Colonic mucosa (tissue), 4 donors: ENCODE results near the gene TMEM253. TPM values are rescaled to one million over a fixed set of nuclear protein-coding genes. Genes with fewer than 3 reads are reported as not detected.

Experiments
- DNase-seq: peaks from one replicate; pipeline ENCODE4 v3.0.0-alpha.2; 2020
- H3K27ac ChIP-seq: fragments of 200-600 bp; one replicate; pipeline ENCODE4 v1.8.0; 2021
- H3K27me3 ChIP-seq: fragments of 200-600 bp; one replicate; pipeline ENCODE4 v1.8.0; 2021
- H3K36me3 ChIP-seq: fragments of 200-600 bp; one replicate; pipeline ENCODE4 v1.8.0; 2021
- H3K4me1 ChIP-seq: fragments of 200-600 bp; one replicate; pipeline ENCODE4 v1.8.0; 2021; ENCODE audit warnings: mild to moderate bottlenecking
- H3K4me3 ChIP-seq: fragments of 200-600 bp; one replicate; pipeline ENCODE4 v1.8.0; 2021
- H3K9ac ChIP-seq, 2 donors: one replicate each; pipeline ENCODE4 v1.7.0; 2013; ENCODE audit warnings: control low read depth in 2 of 2, low read depth in 2 of 2, low read length in 2 of 2
- H3K9me3 ChIP-seq: fragments of 200-600 bp; one replicate; pipeline ENCODE4 v1.8.0; 2021
- intact Hi-C: fragments of 100-400 bp; cut with DNase I; formaldehyde crosslinking; loops from one replicate; pipeline ENCODE4 v1.14.1; 2022
- total RNA-seq, 2 donors: library from RNA; stranded (reverse); fragmentation: NEBNext Ultra II Directional in 1 of 2; extraction: Animal tissue kit (Norgen Biotek cat#: 25700) in 1 of 2; gene quantifications; one replicate each; pipeline ENCODE4 v1.2.1, GENCODE V29; 2021
- TF ChIP-seq, protein P1 (sequence below): fragments of 200-600 bp; IDR thresholded peaks from one replicate; pipeline ENCODE4 v1.8.0; 2022; ENCODE audit warnings: antibody characterized with exemption, mild to moderate bottlenecking
- donor health status: healthy.
- donor health status: DM: no; HTN: no; CAD: no.
- donor health status: DM: no; HTN: no; CAD: no.

TMEM253 gene
- total RNA-seq, 2 donors from 2014 or later: 28.8 to 48.3 TPM

DNA sequence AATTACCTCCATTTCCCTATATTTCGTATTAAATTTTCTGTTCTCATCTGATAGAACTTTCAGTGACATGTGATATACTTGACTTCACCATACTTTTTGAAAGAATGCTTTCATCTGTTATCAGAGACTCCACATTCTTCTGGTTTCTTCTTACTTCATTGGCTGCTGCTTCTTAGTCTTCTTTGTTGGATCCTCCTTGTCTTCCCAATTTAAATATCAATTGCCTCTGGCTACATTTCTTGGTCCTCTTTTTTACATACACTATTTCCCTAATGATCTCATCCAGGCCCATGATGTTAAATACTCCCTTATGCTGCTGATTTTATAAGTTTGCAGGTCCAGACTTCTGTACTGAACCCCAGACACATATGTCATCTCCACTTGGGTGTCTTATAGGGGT lies 33.0 kb downstream of the TMEM253 start:
- Histone ChIP-seq H3K9me3 (no peaks in the 10 kb centered on the region), H3K9ac (no peak overlapping the region), H3K36me3 (no peaks in the 10 kb centered on the region), H3K4me1 (no peaks in the 10 kb centered on the region), H3K27me3 (no peaks in the 10 kb centered on the region), H3K4me3 (no peak overlapping the region), H3K27ac (no peak overlapping the region)
- no peak for DNase-seq
- intact Hi-C loops: no loop called here
- TF ChIP-seq, protein P1, sequence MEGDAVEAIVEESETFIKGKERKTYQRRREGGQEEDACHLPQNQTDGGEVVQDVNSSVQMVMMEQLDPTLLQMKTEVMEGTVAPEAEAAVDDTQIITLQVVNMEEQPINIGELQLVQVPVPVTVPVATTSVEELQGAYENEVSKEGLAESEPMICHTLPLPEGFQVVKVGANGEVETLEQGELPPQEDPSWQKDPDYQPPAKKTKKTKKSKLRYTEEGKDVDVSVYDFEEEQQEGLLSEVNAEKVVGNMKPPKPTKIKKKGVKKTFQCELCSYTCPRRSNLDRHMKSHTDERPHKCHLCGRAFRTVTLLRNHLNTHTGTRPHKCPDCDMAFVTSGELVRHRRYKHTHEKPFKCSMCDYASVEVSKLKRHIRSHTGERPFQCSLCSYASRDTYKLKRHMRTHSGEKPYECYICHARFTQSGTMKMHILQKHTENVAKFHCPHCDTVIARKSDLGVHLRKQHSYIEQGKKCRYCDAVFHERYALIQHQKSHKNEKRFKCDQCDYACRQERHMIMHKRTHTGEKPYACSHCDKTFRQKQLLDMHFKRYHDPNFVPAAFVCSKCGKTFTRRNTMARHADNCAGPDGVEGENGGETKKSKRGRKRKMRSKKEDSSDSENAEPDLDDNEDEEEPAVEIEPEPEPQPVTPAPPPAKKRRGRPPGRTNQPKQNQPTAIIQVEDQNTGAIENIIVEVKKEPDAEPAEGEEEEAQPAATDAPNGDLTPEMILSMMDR: no peak

DNA sequence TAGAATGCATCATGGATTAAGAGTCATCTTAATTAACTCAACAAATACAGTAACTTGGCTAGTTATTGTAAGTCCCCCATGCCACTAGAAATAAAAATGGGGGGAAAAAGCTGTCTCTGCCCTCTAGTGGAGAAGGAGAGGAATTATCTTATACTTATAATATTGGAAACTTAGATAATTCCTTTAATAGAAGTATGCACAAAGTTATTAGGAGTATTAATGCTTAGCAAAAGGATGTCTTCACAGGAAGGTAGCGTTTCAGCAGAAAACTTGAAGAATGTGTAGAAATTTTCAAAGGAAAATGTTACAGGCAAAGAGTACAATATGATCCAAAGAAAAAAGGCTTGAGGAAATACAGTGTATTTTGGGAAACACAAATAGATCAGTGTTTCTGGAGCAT lies 35.2 kb downstream of the TMEM253 start:
- H3K4me1 ChIP-seq: no peaks in the 10 kb centered on the region
- H3K36me3 ChIP-seq: no peaks in the 10 kb centered on the region
- H3K27me3 ChIP-seq: no peaks in the 10 kb centered on the region
- no peak overlapping the region for H3K4me3 ChIP-seq
- TF ChIP-seq, protein P1: peak; percentile 55
- intact Hi-C loops: no loop called here
- no peaks in the 10 kb centered on the region for H3K9me3 ChIP-seq
- no peak overlapping the region for H3K27ac ChIP-seq
- no peak for DNase-seq
- H3K9ac ChIP-seq: no peak overlapping the region

DNA sequence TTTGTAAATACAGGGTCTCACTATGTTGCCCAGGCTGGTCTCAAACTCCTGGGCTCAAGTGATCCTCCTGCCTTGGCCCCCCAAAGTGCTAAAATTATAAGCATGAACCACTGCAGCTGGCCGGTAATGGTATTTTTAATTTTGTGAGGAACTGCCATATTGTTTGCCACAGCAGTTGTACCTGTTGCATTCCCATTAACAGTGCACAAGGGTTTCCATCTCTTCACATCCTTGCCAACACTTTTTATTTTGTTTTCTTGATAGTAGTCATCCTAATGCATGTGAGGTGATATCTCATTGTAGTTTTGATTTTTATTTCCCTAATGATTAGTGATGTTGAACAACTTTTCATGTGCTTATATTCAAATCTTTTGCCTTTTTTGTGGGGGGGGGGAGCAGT lies 41.5 kb downstream of the TMEM253 start:
- H3K27me3 ChIP-seq: no peaks in the 10 kb centered on the region

DNA sequence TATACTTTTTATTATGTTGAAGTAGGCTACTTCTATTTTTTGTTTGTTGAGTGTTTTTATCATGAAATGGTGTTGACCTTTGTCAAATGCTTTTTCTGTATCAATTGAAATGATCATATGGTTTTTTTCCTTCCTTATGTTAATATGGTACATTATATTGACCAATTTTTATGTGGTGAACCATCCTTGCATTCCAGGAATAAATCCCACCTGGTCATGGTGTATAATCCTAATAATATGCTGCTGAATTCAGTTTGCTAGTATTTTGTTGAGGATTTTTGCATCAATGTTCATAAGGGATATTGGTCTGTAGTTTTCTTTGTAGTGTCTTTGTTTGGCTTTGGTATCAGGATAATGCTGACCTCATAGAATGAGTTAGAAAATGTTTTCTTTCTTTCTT lies 44.6 kb downstream of the TMEM253 start:
- intact Hi-C loops: no loop called here
- Histone ChIP-seq H3K36me3 (no peaks in the 10 kb centered on the region), H3K4me1 (no peaks in the 10 kb centered on the region), H3K4me3 (no peak overlapping the region), H3K9ac (no peak overlapping the region), H3K9me3 (no peaks in the 10 kb centered on the region), H3K27ac (no peak overlapping the region), H3K27me3 (no peaks in the 10 kb centered on the region)
- TF ChIP-seq, protein P1: no peak
- no peak for DNase-seq

More for the DNA sequence above, 41.5 kb downstream of the TMEM253 start:
- H3K4me1 ChIP-seq: no peaks in the 10 kb centered on the region
- no peak overlapping the region for H3K9ac ChIP-seq
- no peaks in the 10 kb centered on the region for H3K9me3 ChIP-seq
- TF ChIP-seq, protein P1: no peak
- intact Hi-C loops: no loop called here
- H3K36me3 ChIP-seq: no peaks in the 10 kb centered on the region
- DNase-seq: no peak
- no peak overlapping the region for H3K27ac ChIP-seq
- H3K4me3 ChIP-seq: no peak overlapping the region

DNA sequence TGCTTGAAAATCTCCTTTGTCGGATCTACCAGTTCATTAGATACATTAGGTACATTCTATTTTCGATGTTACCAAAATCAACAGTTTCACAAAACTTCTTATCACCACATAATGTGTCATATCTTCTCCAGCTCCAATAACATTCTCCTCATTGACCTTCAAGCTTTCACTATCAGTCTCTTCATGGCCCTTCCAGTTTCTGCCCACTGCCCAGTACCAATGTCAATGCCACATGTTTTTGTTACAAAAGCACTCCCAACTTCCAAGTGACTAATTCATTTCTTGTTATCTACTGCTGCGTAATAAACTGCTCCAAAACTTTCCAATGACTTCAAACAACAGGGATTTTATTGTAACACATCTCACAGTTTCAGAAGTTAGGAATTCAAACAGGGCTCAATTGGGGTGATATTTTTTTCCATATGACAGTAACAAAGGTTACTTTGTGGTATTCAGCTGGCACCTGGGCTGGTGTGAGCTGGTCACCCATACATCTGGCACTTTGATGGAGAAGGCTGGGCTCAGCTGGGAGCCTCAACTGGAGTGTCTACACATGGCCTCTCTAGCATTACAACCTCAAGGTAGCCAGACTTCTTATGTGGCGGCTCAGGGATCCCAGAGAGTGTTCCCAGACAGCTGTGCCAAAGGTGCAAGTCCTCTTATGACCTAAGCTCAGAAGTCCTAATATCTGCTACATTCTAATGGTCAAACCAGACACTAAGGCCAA lies 48.9 kb downstream of the TMEM253 start:
- Histone ChIP-seq H3K9ac (no peak overlapping the region), H3K27me3 (no peaks in the 10 kb centered on the region), H3K36me3 (no peaks in the 10 kb centered on the region), H3K27ac (no peak overlapping the region), H3K4me3 (no peak overlapping the region), H3K9me3 (no peaks in the 10 kb centered on the region), H3K4me1 (no peaks in the 10 kb centered on the region)
- intact Hi-C loops: no loop called here
- TF ChIP-seq, protein P1: no peak
- DNase-seq: no peak

Other genes with a start within 250 kb of the TMEM253 start
- not detected for gene RNASE3, start 209.7 kb upstream of the TMEM253 start, total RNA-seq
- 1 to 10 TPM in 1 of 2 donors, not detected in 1; 1.1 TPM for gene RNASE2, start 145.6 kb upstream of the TMEM253 start, total RNA-seq
- gene METTL17, start 111.1 kb upstream of the TMEM253 start, total RNA-seq: 10 to 100 TPM; 59.6 to 79.3 TPM
- 1 to 10 TPM; 1.2 to 3.0 TPM for gene SLC39A2, start 101.8 kb upstream of the TMEM253 start, total RNA-seq
- gene NDRG2, start 76.0 kb upstream of the TMEM253 start, total RNA-seq: 100 to 1,000 TPM; 136 to 171 TPM
- gene TPPP2, start 70.8 kb upstream of the TMEM253 start, total RNA-seq: under 1 TPM in 1 of 2 donors, not detected in 1; 0.94 TPM
- gene RNASE13, start 66.3 kb upstream of the TMEM253 start, total RNA-seq: not detected
- gene RNASE7, start 58.7 kb upstream of the TMEM253 start, total RNA-seq: under 1 TPM; 0.16 to 0.30 TPM
- gene RNASE8, start 43.2 kb upstream of the TMEM253 start, total RNA-seq: not detected
- gene ARHGEF40, start 30.8 kb upstream of the TMEM253 start, total RNA-seq: 10 to 100 TPM; 49.5 to 66.9 TPM
- 10 to 100 TPM; 44.0 to 79.6 TPM for gene ZNF219, start 2.4 kb upstream of the TMEM253 start, total RNA-seq
- not detected for gene OR5AU1, start 55.0 kb downstream of the TMEM253 start, total RNA-seq
- 100 to 1,000 TPM; 363 to 653 TPM for gene HNRNPC, start 168.4 kb downstream of the TMEM253 start, total RNA-seq
- gene RPGRIP1, start 179.0 kb downstream of the TMEM253 start, total RNA-seq: under 1 TPM in 1 of 2 donors, not detected in 1; 0.40 TPM